GM04503 (cell line): ENCODE data around the gene TTYH1.
"Not testable (repeated sequence)": the region's sequence is repeated elsewhere in the genome, so short reads cannot be mapped to it uniquely, and the experiment has no call there.

Experiments used
- DNase-seq: peaks from one replicate; pipeline ENCODE4 v3.0.0-alpha.2; 2012; ENCODE audit warnings: low read depth

TTYH1 gene

DNA sequence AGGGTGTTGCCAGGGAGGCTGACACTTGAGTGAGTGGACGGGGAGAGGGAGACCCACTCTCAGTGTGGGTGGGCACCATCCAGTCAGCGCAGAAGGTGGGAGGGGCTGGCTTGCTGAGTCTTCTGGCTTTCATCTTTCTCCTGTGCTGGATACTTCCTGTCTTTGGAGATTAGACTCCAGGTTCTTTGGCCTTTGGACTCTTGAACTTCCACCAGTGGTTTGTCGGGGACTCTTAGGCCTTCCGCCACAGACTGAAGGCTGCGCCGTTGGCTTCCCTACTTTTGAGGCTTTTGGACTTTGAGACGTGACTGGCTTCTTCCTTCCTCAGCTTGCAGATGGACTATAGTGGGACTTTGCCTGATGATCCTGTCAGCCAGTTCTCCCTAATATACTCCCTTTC lies 29.5 kb downstream of the TTYH1 start:
- no peak for DNase-seq

DNA sequence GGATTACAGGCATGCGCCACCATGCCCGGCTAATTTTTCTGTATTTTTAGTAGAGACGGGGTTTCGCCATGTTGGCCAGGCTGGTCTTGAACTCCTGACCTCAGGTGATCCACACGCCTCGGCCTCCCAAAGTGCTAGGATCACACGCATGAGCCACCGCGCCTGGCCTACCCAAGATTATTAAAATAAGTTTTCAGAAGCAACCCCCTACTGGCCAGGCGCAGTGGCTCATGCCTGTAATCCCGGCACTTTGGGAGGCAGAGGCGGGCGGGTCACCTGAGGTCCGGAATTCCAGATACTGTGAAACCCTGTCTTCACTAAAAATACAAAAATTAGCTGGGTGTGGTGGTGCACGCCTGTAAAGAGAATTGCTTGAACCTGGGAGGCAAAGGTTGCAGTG lies 31.1 kb downstream of the TTYH1 start:
- DNase-seq: not testable (repeated sequence)

DNA sequence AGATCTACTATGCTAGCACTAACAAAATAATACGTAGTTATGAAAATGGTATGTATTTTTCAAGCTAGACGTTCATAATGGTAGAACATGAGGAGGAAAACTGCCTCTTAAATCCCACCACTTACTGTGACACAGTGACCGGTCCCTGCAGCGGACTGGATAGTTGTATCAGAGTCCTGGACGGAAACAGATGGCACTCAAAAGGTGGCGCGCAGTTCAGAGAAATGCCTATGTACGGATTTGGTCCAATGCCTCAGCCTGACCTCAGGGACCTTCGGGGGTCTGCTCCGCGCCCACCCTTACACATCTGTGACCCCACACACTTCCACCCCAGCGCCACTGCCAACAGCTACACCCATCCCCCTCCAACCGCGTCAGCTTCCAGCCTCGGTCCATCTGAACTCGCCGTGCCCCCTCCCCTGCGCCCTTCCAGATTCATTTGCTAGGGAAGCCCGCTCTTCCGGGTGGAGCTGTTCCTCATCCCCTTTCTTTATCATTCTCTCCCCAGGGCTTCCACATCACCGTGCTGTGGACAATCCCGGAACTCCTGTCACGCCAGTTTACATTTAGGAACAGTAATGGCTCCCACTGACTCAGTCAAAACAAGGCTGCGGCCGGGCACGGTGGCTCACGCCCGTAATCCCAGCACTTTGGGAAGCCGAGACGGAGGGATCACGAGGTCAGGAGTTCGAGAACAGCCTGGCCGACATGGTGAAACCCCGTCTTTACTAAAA lies 32.9 kb downstream of the TTYH1 start:
- DNase-seq: no peak

DNA sequence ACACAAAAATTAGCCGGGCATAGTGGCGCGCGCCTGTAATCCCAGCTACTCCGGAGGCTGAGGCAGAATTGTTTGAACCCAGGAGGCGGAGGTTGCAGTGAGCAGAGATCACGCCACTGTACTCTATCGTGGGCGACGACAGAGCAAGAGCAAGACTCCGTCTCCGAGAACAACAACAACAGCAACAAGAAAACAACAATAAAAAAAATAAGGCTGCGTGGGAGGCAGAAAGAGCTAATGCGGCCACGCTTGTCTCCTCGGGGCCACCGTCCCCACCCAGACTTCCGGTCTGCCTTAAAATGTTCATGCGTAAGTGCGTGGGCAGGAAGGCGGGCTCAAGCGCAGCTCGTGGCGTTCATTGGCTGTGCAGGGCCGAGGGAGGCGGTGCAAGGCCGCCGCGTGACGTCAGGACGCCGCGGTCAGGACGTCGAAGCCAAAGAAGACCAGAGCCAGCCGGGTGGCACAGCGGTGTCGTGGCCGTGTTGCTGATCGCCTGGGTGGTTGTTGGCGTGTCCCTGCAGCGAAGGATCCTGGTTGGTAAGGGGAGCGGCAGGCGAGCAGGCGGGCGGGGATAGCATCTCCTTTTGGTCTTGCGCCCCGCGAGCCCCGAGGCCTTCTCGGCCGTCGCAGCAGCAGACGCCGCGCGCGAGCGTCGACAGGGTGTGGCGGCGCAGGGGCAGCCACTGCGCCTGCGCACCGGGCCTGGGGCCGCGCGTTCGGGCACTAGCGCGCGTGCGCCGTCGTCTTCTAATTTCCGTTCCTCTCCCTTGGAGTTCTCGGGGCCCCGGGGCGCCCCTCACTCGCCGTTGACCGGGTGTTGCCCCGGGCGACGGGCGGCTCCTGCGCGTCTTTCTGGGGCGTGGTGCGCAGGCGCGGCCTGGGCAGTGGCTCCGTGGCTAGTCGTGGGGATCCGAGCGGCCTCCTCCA lies 33.8 kb downstream of the TTYH1 start, which contains the start of gene LENG8:
LENG8 (plus strand) TSS at position 426 of the 927 bp plus-strand sequence. CDS start 2,146 bp downstream, outside the sequence.
- DNase-seq: peak; percentile 85

DNA sequence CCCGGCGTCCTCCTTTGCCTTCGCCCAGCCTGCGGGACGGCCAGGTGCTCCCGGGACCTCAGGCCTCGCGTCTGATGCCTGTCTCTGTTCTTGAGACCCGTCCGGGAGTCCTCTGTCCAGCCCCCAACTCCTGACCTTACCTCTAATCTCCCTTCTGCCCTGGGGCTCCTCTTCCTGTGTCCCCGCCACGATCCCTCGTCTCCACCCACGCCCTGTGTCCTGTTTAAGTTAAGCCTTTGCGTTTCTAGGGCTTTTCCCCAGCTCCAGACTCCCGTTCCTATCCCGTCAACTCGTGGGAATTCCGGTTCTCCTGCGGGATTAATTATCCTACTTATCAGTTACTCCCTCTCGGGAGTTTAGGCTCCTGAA lies 34.4 kb downstream of the TTYH1 start:
- no peak for DNase-seq

DNA sequence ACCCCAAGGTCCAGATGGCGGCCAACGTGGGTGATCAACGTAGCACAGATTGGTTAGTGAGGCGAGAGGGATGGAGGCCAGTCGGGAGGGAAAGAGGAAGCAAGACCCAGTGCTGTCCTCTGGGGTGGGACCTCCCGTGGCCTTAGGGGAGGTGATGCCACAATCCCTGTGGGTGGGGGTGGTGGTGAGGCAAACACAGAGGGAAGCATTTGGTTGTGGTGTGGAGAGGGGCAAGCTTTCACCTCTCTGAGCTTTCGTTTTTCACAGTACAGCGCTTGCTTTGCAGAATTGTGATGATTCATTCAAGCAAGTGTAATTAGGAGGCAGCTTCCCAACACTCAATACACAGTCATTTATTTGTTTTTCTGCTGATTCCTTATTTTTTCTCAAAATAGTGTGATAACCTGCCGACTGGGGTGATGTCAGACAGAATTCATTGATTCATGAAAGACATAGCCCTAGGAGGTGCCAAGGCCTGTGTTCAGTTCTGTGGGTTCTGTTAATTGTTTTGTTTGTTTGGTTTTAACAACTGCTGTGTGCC lies 36.1 kb downstream of the TTYH1 start:
- DNase-seq: no peak

DNA sequence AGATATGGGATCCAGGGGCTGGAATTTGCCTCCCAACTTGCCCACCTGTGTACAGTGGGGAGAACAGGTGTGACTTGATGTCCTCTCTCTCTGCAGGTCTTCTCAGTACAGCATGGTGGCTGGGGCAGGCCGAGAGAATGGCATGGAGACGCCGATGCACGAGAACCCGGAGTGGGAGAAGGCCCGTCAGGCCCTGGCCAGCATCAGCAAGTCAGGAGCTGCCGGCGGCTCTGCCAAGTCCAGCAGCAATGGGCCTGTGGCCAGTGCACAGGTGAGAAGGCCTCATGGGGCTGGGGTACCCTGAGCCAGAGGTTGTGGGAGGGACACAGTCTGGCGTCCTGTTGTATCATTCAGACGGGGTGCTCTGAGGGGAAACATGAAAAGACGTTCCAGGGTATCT lies 36.7 kb downstream of the TTYH1 start:
- DNase-seq: no peak

DNA sequence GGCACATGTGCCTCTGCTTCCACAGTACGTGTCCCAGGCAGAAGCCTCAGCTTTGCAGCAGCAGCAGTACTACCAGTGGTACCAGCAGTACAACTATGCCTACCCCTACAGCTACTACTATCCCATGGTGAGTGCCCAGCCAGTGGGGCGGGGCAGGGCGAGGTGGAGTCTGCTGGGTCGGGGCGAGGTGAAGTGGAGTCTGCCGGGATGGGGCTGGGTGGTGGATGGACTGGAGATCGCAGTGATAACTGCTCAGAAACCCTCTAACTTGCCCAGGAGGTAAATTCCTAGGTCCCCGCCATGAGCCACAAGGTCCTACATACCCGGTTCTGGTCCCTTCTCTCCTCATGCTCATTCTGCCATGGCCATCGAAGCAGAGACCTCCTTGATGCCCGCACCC lies 37.4 kb downstream of the TTYH1 start:
- no peak for DNase-seq

DNA sequence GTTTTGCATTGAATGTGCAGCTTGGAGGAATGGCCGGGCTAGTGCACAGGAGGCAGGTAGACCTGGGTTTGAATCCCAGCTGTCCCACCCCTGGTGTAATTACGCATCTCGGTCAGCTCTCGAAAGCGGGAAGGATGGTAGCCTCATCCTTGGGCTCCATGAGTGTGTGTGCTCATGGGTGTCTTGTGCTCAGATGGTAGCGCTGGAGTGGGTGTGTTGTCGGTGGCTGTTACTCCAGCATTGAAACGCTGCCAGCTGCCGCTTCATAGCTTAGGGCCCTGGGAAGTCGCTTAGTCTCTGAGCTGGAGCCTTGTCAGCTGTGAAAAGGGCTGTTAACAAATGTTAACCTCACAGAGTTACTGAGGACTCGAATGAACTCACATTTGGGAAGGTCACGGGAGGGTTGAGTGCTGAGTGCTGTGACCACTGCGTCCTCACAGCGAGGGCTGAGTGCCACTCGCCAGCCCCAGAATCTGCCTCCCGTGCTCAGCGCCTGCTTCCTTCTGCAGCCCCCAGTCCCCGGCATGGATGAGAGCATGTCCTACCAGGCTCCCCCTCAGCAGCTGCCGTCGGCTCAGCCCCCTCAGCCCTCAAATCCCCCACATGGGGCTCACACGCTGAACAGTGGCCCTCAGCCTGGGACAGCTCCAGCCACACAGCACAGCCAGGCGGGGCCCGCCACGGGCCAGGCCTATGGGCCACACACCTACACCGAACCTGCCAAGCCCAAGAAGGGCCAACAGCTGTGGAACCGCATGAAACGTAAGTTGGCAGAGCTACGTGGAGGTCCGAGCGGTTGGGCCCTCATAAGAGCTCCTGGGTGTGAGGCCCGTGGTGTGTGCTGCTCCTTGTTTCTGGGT lies 38.9 kb downstream of the TTYH1 start:
- no peak for DNase-seq

DNA sequence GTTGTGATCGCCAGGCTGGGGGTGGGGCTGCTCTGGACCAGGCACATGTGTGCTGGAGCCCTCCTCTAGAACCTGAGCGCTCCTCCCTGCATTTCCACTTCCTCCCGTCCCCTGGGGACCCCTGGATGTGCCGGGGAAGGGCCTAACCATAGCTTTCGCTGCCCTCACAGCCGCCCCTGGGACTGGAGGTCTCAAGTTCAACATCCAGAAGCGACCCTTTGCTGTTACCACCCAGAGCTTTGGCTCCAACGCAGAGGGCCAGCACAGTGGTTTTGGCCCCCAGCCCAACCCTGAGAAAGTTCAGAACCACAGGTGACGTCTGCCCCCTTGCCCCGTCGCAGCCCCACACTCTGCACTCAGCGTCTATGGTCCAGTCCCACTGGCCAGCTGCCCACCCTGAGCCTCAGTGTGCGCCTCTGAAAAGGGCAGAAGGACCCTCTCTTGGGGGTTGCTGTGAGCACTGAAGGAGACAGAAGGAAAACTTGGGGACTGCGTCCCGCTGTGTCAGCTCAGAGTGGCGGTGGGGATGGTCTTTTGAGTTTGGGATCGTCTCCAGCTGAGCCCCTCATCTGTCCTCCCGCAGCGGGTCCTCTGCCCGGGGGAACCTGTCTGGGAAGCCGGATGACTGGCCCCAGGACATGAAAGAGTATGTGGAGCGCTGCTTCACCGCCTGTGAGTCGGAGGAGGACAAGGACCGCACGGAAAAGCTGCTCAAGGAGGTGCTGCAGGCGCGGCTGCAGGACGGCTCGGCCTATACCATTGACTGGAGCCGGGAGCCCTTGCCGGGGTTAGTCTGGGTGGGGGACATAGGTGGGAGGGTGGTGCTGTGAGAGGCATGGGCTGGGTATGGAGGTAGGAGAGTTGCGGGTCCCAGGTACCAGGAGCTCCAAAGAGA lies 39.8 kb downstream of the TTYH1 start:
- DNase-seq: no peak

DNA sequence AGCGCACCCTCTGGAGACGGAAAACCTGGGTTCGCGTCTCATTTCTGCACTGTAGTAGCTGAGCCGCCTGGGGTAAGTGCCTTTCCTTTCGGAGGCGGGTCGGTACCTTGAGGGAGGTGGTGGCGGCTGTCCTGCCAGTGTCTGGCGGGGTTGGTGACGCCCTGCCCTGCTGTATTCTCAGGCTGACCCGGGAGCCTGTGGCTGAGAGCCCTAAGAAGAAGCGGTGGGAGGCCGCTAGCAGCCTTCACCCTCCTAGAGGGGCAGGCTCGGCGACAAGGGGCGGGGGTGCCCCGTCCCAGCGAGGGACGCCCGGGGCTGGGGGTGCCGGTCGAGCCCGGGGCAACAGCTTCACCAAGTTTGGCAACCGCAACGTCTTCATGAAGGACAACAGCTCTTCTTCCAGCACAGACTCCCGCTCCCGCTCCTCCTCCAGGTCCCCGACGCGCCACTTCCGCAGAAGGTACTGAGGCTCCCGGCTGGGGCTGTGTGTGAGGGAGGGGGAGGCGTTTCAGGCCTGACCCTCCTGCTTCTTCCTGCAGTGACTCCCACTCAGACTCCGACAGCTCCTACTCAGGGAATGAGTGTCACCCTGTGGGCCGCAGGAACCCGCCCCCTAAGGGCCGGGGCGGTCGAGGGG lies 40.6 kb downstream of the TTYH1 start:
- DNase-seq: no peak

DNA sequence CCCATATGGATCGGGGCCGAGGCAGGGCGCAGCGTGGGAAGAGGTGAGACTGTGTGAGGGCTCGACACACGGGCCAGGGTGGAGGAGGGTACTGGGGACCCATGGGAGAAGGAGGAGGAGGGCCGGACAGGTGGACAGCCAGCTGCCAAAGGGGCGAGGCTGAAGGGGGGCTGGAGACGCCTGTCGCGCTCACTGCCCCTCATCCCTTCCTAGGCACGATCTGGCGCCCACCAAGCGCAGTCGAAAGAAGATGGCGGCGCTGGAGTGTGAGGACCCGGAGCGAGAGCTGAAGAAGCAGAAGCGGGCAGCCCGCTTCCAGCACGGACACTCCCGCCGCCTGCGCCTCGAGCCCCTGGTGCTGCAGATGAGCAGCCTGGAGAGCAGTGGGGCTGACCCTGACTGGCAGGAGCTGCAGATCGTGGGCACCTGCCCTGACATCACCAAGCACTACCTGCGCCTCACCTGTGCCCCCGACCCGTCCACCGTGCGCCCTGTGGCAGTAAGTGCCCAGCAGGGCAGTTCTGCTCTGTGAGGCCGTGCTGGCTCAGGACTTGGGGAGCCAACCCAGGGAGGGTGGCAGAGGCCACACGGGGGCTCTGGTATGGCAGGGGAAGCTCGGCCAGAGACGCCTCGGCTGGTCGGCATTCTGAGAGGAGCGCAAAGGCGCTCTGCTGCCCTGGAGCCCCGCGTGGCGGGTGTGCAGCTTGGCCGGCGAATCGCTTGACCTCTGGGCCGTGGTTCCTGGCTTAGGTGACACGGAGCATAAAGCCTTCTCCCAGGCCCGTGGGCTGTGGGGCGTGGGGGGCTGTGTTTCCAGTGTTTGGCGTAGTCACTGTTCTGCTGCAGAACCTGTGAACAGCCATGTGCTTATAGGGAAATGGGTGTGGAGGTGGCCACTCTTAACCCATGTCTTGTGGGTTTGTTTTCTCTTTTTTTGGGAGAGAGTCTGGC lies 41.4 kb downstream of the TTYH1 start:
- no peak for DNase-seq

DNA sequence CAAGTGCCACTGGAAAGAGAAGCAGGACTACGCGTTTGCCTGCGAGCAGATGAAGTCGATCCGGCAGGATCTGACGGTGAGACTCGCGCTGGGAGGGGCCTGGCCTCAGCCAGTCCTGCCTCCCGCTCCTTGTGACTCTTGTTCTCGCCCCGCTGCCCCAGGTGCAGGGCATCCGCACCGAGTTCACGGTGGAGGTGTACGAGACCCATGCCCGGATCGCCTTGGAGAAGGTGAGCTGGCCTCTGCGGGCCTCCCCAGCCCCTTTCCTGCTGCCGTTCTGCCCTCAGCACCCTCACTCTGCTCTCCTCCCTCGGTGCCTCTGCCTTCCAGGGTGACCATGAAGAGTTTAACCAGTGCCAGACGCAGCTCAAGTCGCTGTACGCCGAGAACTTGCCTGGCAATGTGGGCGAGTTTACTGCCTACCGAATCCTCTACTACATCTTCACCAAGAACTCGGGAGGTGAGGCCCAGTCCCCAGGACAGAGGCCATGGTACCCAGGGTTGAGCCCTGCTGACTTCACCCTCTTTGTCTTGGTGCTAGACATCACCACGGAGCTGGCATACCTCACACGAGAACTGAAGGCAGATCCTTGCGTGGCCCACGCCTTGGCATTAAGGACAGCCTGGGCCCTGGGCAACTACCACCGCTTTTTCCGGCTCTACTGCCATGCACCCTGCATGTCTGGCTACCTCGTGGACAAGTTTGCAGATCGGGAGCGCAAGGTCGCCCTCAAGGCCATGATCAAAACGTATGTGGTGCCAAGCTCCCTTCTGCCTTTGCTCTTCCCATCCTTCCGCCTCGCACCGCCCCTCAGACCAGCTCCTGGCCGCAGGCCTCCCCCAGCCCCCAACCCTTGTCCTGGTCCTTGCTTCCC lies 42.7 kb downstream of the TTYH1 start:
- DNase-seq: no peak

DNA sequence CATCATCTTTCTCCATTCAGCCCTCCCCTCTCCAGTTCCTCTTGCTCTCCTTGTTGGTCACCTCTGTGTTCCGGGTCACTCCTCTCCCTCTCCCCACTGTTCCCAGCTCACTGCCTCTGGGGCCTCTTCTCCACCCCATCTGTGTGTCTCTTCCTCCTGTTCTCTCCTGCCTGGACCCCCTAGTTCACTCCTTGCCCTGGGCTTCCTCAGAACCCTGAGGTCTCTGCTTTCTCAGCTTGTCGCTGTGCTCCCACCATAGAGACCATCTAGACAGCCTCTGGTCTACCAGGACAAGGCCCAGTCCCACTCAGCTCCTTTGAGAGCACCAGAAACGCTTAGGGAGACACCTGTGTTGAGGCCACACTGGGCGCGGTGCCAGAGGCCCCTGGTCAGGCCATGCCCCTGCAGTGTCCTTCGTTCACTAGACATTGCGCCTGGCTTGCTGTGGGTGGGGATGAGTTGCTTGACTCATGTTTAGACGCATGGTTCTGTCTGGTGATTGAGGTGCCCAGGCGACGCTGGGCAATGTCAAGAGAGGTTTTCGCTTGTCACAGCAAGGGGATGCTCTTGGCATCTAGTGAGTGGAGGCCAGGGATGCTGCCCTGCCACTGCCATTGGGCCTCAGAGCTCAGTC lies 43.5 kb downstream of the TTYH1 start:
- no peak for DNase-seq

DNA sequence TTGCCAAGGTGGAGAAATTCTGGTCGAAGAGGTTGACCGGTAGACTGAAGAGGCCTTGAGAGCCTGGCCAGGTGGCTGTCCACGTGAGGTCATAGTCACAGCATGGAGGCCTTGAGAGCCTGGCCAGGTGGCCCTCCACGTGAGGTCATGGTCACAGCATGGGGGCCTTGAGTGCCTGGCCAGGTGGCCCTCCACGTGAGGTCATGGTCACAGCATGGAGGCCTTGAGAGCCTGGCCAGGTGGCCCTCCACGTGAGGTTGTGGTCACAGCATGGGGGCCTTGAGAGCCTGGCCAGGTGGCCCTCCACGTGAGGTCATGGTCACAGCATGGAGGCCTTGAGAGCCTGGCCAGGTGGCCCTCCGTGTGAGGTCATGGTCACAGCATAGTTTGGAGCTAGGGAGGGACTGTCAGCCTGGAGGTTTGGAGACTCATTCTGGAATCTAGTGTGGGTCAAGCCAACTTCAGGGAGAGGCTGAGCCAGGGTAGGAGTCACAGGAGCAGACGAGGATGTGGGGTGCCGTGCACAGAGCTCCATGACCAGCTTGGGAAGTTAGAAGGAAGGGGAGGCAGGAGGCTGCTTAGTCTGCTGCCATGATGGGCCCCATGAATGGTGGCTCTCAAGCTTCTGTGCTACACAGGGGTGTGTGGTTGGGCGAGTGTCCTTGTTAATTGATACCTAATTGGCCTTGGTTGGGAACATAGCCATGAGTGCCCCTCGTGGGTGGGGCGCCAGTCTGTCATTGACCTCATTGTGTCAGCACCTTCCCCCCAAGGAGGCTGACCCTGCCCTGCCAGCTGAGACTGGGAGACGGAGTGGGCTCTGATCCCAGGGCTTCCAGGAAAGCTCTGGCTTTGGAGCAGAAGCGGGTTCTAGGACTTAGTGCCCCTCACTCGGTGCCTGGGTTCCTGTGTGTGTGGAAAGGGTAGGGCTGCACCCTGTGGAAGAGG lies 44.3 kb downstream of the TTYH1 start:
- DNase-seq: no peak

DNA sequence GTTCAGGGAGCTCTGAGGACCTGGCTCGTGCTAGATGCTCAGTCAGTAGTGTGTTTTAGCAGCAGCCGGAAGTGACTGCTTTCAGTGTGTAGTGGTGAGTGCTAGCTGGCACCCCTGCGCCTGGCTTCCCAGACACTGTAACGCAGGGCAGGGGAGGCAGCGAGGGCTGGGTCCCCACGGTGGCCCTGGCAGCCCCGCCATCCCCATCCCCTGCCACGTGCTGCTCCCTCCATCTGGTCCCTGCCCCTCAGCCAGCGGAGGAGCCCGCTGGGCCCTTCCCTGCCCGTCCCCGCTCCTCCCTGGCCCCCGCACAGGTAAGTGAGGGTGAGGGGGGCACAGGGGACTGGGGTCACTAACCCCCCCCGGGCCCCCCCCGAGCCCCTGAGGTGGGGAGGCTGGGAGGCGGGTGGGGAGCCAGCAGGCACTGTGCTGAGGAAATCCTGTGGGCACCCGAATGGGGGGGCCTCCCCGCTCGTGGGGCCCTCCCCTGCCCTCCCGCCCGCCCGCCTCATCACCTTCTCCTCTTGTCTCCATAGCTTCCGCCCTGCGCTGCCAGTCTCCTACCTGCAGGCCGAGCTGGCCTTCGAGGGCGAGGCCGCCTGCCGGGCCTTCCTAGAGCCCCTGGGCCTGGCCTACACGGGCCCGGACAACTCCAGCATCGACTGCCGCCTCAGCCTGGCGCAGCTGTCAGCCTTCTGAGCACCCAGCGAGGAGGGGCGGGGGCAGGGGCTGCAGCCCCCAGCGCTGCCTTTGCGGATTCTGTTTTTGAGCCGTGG lies 45.2 kb downstream of the TTYH1 start:
- DNase-seq: no peak
